Body of pancreas (tissue), 4 donors: ENCODE results near the gene SCN9A. TPM values are rescaled to one million over a fixed set of nuclear protein-coding genes. Genes with fewer than 3 reads are reported as not detected.
A peak's percentile ranks its signal among the peaks of the same experiment; 100 is the strongest.

Experiments
- ATAC-seq: fragments of 150-250 bp; one replicate; pipeline ENCODE4 v1.9.1; 2016
- DNase-seq, 4 donors: peaks; one replicate each; pipeline ENCODE4 v3.0.0-alpha.2; 2019
- H3K27ac ChIP-seq, 4 donors: fragments of 200-600 bp; sonication (generic); 1 replicate in 3 of 4; 2 replicates in 1 of 4; pipeline versions ENCODE4 v1.5.1 to v1.6.1; 2016 to 2019; ENCODE audit warnings: mild to moderate bottlenecking in 1 of 4, mixed read lengths in 1 of 4, moderate library complexity in 1 of 4
- H3K27me3 ChIP-seq, 2 donors: fragments of 200-600 bp; sonication (generic); one replicate each; pipeline ENCODE4 v1.6.0; 2016; ENCODE audit warnings: mild to moderate bottlenecking in 1 of 2
- H3K36me3 ChIP-seq, 2 donors: fragments of 200-600 bp; sonication (generic); replicated peaks in 1 of 2; 2 replicates each; pipeline ENCODE4 v1.5.1; 2016; ENCODE audit warnings: low read depth in 2 of 2; ENCODE audit not compliant: insufficient read depth in 1 of 2
- H3K4me1 ChIP-seq: fragments of 200-600 bp; sonication (generic); one replicate; pipeline ENCODE4 v1.6.0; 2016
- H3K4me3 ChIP-seq, 2 donors: fragments of 200-600 bp; sonication (generic); 1 replicate in 1 of 2; 2 replicates in 1 of 2; pipeline ENCODE4 v1.5.1; 2016 to 2019
- H3K9me3 ChIP-seq, 3 donors: fragments of 200-600 bp; sonication (generic); 1 replicate in 2 of 3; 2 replicates in 1 of 3; pipeline ENCODE4 v1.5.1; 2016
- CTCF ChIP-seq, 7 experiments: fragments of 450-650 bp in 4 of 7; fragments of 200-600 bp in 3 of 7; sonication (generic) in 3 of 7; IDR thresholded peaks; one replicate each; pipeline ENCODE4 v1.5.1; 2016 to 2019; ENCODE audit warnings: antibody characterized with exemption in 7 of 7
- POLR2A ChIP-seq, 3 donors: fragments of 450-650 bp; IDR thresholded peaks; one replicate each; pipeline ENCODE4 v1.6.1; 2016; ENCODE audit warnings: antibody characterized with exemption in 3 of 3, mild to moderate bottlenecking in 2 of 3
- WGBS, 2 donors: methylation state at CpG; one replicate each; pipeline ENCODE4 v1.1.5; 2017; 5-methylcytosine and 5-hydroxymethylcytosine counted together
- intact Hi-C: fragments of 100-400 bp; cut with DNase I; formaldehyde crosslinking; loops from one replicate; pipeline ENCODE4 v1.15.1; 2023
- total RNA-seq, 2 donors: library from RNA; depleted of rRNA; stranded (reverse); fragments of >200 nt; gene quantifications; one replicate each; pipeline ENCODE4 v1.1.0, GENCODE V29; 2016

The SCN9A gene
- total RNA-seq, 2 donors from 2014 or later: 9.9 to 11.9 TPM

GRCh38 chr2:166373105-166373504 is 2.6 kb downstream of the SCN9A start:
- Histone ChIP-seq H3K4me3 (no peak overlapping the region), H3K4me1 (peaks cover 8% of the 10 kb centered on the region), H3K36me3 (no peaks in the 10 kb centered on the region), H3K27ac (no peak overlapping the region), H3K27me3 (no peaks in the 10 kb centered on the region), H3K9me3 (no peaks in the 10 kb centered on the region)
- WGBS, 2 donors: 39 to 40% methylated on average over 2 of the region's 2 CpGs
- DNase-seq (no peak), ATAC-seq (no peak)
- intact Hi-C loops: no loop called here
- no peak for TF ChIP-seq CTCF (IDR thresholded peaks at IDR 0.05)
- TF ChIP-seq POLR2A (IDR thresholded peaks at IDR 0.05): no peak

- Histone ChIP-seq H3K27ac (no peak overlapping the region), H3K36me3 (no peaks in the 10 kb centered on the region), H3K27me3 (no peaks in the 10 kb centered on the region), H3K4me1 (peaks cover 8% of the 10 kb centered on the region), H3K4me3 (no peak overlapping the region), H3K9me3 (no peaks in the 10 kb centered on the region)
- no peak for ATAC-seq
- no peak for DNase-seq
- no peak for TF ChIP-seq CTCF (IDR thresholded peaks at IDR 0.05)
- no peak for TF ChIP-seq POLR2A (IDR thresholded peaks at IDR 0.05)
- intact Hi-C loops: no loop called here
- 56 to 62% methylated on average over 2 of the region's 2 CpGs for WGBS, 2 donors
These were observed 3.7 kb downstream of the SCN9A start for GRCh38 chr2:166372046-166372445.

- peak in 3 of 4 donors; percentile 44 to 64 (median 60) for DNase-seq
- H3K27ac ChIP-seq: no peak overlapping the region
- no peak for ATAC-seq
- intact Hi-C loops: no loop called here
- no peaks in the 10 kb centered on the region for H3K27me3 ChIP-seq
- TF ChIP-seq CTCF (IDR thresholded peaks at IDR 0.05) (no peak), POLR2A (IDR thresholded peaks at IDR 0.05) (no peak)
- H3K9me3 ChIP-seq: no peaks in the 10 kb centered on the region
- no peaks in the 10 kb centered on the region for H3K36me3 ChIP-seq
- WGBS, 2 donors: 27 to 36% methylated on average over 6 of the region's 6 CpGs
- peaks cover 8% of the 10 kb centered on the region for H3K4me1 ChIP-seq
- H3K4me3 ChIP-seq: no peak overlapping the region
These were observed 9.8 kb downstream of the SCN9A start for GRCh38 chr2:166365803-166366420.

GRCh38 chr2:166365239-166365638 is 10.5 kb downstream of the SCN9A start:
- Histone ChIP-seq H3K4me1 (peaks cover 8% of the 10 kb centered on the region), H3K36me3 (no peaks in the 10 kb centered on the region), H3K9me3 (no peaks in the 10 kb centered on the region), H3K27ac (no peak overlapping the region), H3K27me3 (no peaks in the 10 kb centered on the region), H3K4me3 (no peak overlapping the region)
- ATAC-seq: no peak
- TF ChIP-seq CTCF (IDR thresholded peaks at IDR 0.05): no peak
- TF ChIP-seq POLR2A (IDR thresholded peaks at IDR 0.05): no peak
- 85 to 94% methylated on average over 3 of the region's 3 CpGs for WGBS, 2 donors
- DNase-seq: no peak
- intact Hi-C loops: no loop called here

- Histone ChIP-seq H3K27me3 (no peaks in the 10 kb centered on the region), H3K27ac (no peak overlapping the region), H3K36me3 (no peaks in the 10 kb centered on the region), H3K4me1 (peaks cover 8% of the 10 kb centered on the region), H3K9me3 (no peaks in the 10 kb centered on the region), H3K4me3 (no peak overlapping the region)
- 88 to 89% methylated on average over 9 of the region's 9 CpGs for WGBS, 2 donors
- ATAC-seq: no peak
- intact Hi-C loops: no loop called here
- TF ChIP-seq CTCF (IDR thresholded peaks at IDR 0.05): no peak
- no peak for TF ChIP-seq POLR2A (IDR thresholded peaks at IDR 0.05)
- no peak for DNase-seq
These were observed 11.1 kb downstream of the SCN9A start for GRCh38 chr2:166364476-166365161.
